ENCODE measurements around the gene FBXO42. TPM values are rescaled to one million over a fixed set of nuclear protein-coding genes. Genes with fewer than 3 reads are reported as not detected.

The FBXO42 gene
- total RNA-seq, 2 donors from 2014 or later = 17.6 to 20.0 TPM

DNA sequence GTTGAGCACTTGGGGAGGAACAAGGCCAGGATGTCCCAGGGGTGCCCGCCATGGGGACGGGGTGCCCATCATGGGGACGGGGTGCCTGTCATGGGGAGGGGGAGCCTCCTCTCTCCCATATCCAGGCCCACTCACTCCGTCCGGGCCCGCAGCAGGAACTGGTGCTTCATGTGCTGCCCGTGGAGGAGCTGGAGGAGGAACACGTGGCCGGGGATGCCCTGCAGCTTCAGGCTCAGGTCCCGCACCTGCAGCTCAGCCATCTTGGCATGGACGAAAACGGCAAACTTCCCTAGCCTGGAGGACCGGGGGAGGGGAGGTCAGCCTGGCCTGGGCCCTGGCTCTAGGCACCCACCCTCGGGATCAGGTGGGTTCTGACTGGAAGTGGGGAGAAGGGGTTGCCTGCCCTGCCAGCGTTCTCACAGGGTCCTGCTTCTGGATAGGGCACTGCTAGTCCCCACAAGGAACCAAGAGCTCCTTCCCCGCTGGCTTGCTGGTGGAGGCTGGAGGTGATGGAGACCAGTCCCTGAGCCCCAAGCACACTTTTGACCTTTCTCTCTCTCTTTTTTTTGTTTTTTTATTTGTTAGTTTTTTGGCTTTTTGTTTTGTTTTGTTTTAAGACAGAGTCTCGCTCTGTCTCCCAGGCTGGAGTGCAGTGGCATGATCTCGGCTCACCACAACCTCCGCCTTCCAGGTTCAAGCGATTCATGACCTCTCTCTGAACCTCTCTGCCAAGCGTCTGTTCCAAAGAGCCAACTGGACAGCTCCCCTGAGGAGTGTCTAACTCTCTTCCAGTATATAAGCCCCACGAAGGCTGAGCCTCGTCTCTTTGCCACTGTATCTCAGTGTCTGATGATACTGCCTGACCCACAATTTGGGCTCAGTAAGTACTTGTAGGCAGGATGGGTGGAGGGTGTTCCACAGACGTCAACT lies 149.7 kb downstream of the FBXO42 start:
- Histone ChIP-seq H3K4me1 (ENCODE audit: control insufficient read depth, insufficient read depth, low read length) (no peaks in the 10 kb centered on the region), H3K27ac (ENCODE audit: low read depth, low read length) (no peak overlapping the region), H3K4me3 (ENCODE audit: low read length) (no peak overlapping the region), H3K9ac (ENCODE audit: extremely low read depth, low read length, poor library complexity, severe bottlenecking) (no peak overlapping the region), H3K9me3 (ENCODE audit: control insufficient read depth, low read length) (no peaks in the 10 kb centered on the region), H3K36me3 (ENCODE audit: control insufficient read depth, insufficient read depth, low read length) (no peaks in the 10 kb centered on the region), H3K27me3 (ENCODE audit: control insufficient read depth, insufficient read depth, low read length, poor library complexity, severe bottlenecking) (peaks cover 5% of the 10 kb centered on the region)
- no peak overlapping the region for H3K4me3 Mint-ChIP-seq
- peaks cover under 1% of the 10 kb centered on the region for H3K36me3 Mint-ChIP-seq (ENCODE audit: low read depth)
- peaks cover 4% of the 10 kb centered on the region for H3K4me1 Mint-ChIP-seq
- DNase-seq = no peak
- H3K9me3 Mint-ChIP-seq = no peaks in the 10 kb centered on the region
- H3K27ac Mint-ChIP-seq = no peak overlapping the region
- peaks cover 4% of the 10 kb centered on the region for H3K27me3 Mint-ChIP-seq (ENCODE audit: insufficient read depth)
- TF ChIP-seq, protein P1, sequence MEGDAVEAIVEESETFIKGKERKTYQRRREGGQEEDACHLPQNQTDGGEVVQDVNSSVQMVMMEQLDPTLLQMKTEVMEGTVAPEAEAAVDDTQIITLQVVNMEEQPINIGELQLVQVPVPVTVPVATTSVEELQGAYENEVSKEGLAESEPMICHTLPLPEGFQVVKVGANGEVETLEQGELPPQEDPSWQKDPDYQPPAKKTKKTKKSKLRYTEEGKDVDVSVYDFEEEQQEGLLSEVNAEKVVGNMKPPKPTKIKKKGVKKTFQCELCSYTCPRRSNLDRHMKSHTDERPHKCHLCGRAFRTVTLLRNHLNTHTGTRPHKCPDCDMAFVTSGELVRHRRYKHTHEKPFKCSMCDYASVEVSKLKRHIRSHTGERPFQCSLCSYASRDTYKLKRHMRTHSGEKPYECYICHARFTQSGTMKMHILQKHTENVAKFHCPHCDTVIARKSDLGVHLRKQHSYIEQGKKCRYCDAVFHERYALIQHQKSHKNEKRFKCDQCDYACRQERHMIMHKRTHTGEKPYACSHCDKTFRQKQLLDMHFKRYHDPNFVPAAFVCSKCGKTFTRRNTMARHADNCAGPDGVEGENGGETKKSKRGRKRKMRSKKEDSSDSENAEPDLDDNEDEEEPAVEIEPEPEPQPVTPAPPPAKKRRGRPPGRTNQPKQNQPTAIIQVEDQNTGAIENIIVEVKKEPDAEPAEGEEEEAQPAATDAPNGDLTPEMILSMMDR (conservative IDR thresholded peaks at IDR 0.05) = no peak
- WGBS, 2 experiments (ENCODE audit: insufficient coverage in 1 of 2, insufficient read length in 1 of 2) = 93 to 94% methylated on average over 15 to 24 of the region's 24 CpGs

DNA sequence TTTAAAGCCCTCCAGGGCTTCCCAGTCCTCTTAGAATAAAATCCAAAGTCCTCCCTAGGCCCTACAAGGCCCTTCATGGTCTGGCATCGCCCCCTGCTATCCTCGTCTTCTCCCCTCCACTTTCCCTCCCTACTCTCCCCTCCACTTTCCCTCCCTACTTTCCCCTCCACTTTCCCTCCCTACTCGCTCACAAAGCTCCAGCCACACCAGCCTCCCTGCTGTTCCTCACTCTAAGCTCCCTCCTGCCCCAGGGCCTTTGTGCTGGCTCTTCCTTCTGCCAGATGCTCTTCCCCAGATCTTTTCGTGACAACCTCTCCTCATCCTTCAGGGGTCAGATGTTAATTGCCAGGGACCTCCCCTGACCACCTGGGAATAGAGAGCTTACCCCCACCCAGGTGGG lies 152.6 kb downstream of the FBXO42 start:
- Histone ChIP-seq H3K9me3 (ENCODE audit: control insufficient read depth, low read length) (no peaks in the 10 kb centered on the region), H3K36me3 (ENCODE audit: control insufficient read depth, insufficient read depth, low read length) (no peaks in the 10 kb centered on the region), H3K4me3 (ENCODE audit: low read length) (no peak overlapping the region), H3K27ac (ENCODE audit: low read depth, low read length) (no peak overlapping the region), H3K9ac (ENCODE audit: extremely low read depth, low read length, poor library complexity, severe bottlenecking) (no peak overlapping the region), H3K4me1 (ENCODE audit: control insufficient read depth, insufficient read depth, low read length) (no peaks in the 10 kb centered on the region), H3K27me3 (ENCODE audit: control insufficient read depth, insufficient read depth, low read length, poor library complexity, severe bottlenecking) (no peaks in the 10 kb centered on the region)
- no peak for DNase-seq
- Mint-ChIP-seq H3K4me1 (no peaks in the 10 kb centered on the region), H3K36me3 (ENCODE audit: low read depth) (peaks cover 3% of the 10 kb centered on the region), H3K4me3 (no peak overlapping the region), H3K27me3 (ENCODE audit: insufficient read depth) (no peaks in the 10 kb centered on the region), H3K27ac (no peak overlapping the region), H3K9me3 (no peaks in the 10 kb centered on the region)
- 86 to 94% methylated on average over 4 of the region's 4 CpGs for WGBS, 2 experiments (ENCODE audit: insufficient coverage in 1 of 2, insufficient read length in 1 of 2)
- TF ChIP-seq, protein P1 (conservative IDR thresholded peaks at IDR 0.05) = no peak

DNA sequence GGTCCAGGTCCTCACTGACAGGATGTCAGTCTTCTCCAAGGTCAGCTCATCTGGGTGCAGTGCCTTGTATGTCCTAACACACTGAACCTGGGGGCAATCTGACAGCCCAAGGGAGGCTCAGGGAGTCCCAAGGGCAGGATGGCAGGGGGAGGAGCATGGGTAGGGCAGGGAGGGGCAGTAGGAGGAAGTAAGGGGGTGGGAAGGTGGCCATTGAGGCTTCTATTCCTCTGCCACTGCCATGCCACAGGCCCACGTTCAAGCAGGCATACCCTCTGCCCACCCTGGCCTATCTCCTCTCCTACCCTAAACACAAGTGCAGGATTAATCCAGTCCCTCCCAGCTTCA lies 153.2 kb downstream of the FBXO42 start:
- TF ChIP-seq, protein P1 (conservative IDR thresholded peaks at IDR 0.05) = no peak
- WGBS, 2 experiments (ENCODE audit: insufficient coverage in 1 of 2, insufficient read length in 1 of 2) = 86% methylated on average over 1 of the region's 1 CpG; no CpG with 5 or more reads in 1 of the 2 experiments
- peaks cover 3% of the 10 kb centered on the region for H3K36me3 Mint-ChIP-seq (ENCODE audit: low read depth)

More for the DNA sequence above, 153.2 kb downstream of the FBXO42 start:
- H3K9ac ChIP-seq (ENCODE audit: extremely low read depth, low read length, poor library complexity, severe bottlenecking) = no peak overlapping the region
- H3K36me3 ChIP-seq (ENCODE audit: control insufficient read depth, insufficient read depth, low read length) = no peaks in the 10 kb centered on the region
- H3K27ac ChIP-seq (ENCODE audit: low read depth, low read length) = no peak overlapping the region
- Mint-ChIP-seq H3K27me3 (ENCODE audit: insufficient read depth) (no peaks in the 10 kb centered on the region), H3K9me3 (no peaks in the 10 kb centered on the region), H3K27ac (no peak overlapping the region), H3K4me1 (no peaks in the 10 kb centered on the region), H3K4me3 (no peak overlapping the region)
- no peaks in the 10 kb centered on the region for H3K27me3 ChIP-seq (ENCODE audit: control insufficient read depth, insufficient read depth, low read length, poor library complexity, severe bottlenecking)
- H3K4me1 ChIP-seq (ENCODE audit: control insufficient read depth, insufficient read depth, low read length) = no peaks in the 10 kb centered on the region
- no peaks in the 10 kb centered on the region for H3K9me3 ChIP-seq (ENCODE audit: control insufficient read depth, low read length)
- no peak overlapping the region for H3K4me3 ChIP-seq (ENCODE audit: low read length)
- no peak for DNase-seq
